ENCODE data around the gene ATP1A4.

DNA sequence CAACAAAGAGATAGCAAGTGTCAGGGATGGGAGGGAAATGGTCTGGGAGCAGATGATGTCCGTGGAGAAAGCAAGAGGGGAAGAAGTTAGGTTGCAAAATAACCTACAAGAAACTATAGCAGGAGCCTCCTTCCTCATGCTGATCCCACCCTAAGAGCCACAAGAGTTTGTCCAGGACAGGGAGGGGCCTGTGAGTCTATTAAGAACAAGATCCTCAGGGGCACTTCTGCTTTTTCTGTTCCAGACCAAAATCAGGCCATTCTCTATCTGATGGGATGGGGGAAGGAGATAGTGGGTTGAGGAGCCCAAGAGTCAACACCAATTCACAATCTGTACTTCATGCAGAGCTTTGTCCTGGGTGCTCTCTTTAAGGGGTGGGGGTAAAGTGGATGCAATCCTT lies 7.7 kb upstream of the ATP1A4 start:
- TF ChIP-seq EP300 (IDR thresholded peaks at IDR 0.05), result no peak
- TF ChIP-seq, protein P1, sequence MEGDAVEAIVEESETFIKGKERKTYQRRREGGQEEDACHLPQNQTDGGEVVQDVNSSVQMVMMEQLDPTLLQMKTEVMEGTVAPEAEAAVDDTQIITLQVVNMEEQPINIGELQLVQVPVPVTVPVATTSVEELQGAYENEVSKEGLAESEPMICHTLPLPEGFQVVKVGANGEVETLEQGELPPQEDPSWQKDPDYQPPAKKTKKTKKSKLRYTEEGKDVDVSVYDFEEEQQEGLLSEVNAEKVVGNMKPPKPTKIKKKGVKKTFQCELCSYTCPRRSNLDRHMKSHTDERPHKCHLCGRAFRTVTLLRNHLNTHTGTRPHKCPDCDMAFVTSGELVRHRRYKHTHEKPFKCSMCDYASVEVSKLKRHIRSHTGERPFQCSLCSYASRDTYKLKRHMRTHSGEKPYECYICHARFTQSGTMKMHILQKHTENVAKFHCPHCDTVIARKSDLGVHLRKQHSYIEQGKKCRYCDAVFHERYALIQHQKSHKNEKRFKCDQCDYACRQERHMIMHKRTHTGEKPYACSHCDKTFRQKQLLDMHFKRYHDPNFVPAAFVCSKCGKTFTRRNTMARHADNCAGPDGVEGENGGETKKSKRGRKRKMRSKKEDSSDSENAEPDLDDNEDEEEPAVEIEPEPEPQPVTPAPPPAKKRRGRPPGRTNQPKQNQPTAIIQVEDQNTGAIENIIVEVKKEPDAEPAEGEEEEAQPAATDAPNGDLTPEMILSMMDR (IDR thresholded peaks at IDR 0.05), result no peak

Data from gastroesophageal sphincter (tissue), 3 donors.